GM19455 (cell line): ENCODE data around the gene MUS81.

ENCODE experiments used
- ATAC-seq: cut with Tn5 transposase; IDR thresholded peaks from one replicate; pipeline ENCODE4 v1.9.1; 2021; ENCODE audit not compliant: unreplicated experiment

MUS81 gene

DNA sequence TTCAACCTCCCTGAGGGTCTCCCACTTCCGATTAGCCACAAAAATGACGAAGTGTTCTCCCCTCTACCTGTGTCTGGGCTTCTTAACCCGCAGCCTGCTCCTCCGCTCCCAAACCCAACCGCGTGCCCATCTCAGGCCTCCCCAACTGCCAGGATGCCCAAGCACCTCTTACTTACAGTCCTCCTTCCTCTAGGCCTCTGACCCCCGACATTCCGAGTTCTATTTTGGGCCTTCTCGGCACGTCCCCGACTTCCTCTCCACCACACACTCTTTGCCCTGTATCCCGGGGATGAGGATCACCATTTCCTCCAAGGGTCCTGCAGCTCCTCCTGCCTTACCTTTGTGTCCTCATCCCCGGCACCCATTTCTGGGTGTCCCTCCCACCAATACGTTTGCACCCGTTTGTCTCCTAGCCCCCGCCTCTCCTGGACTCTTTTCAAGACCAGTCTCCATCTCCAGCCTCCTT lies 388 bp upstream of the MUS81 start:
- ATAC-seq, result no peak

DNA sequence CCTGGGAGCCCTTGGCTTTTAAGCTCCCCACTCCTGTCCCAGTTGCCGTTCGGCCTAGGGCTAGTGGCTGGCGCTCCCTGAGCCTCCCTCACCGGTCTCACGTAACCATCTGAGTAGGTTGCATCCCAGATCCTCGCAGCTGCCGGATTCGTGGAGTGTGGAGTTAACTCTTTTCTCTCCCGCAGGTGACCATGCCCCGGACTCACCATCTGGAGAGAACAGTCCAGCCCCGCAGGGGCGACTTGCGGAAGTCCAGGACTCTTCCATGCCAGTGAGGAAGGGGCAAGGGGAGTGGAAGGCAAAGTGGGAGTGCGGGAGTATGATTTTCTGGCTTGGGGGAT lies 902 bp downstream of the MUS81 start:
- no peak for ATAC-seq

DNA sequence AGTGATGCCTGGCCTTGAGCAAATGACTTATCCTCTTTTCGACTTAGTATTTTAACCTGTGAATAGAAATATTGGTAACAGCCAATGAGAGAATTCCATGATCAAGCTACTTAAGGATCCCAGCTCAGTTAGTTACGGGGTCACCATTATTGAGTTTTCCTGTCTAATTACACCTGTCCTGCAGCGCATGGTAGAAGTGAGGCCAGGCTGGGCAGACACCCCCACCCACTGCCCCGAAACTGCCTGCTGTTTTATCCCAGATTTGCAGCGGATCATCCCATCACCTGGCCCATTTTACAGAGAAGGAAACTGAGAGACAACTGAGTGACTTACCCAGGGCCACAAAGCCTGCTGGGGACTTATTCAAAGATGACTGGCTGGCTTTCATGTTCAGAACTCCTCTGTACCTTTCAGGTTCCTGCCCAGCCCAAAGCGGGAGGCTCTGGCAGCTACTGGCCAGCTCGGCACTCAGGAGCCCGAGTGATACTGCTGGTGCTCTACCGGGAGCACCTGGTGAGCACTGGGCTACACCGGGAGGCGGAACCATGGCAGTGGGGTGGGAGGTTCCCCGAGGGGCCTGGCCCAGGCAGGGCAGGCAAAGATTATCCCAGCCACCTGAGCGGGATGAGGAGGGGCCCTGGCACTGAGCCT lies 1.4 kb downstream of the MUS81 start:
- ATAC-seq, result no peak

DNA sequence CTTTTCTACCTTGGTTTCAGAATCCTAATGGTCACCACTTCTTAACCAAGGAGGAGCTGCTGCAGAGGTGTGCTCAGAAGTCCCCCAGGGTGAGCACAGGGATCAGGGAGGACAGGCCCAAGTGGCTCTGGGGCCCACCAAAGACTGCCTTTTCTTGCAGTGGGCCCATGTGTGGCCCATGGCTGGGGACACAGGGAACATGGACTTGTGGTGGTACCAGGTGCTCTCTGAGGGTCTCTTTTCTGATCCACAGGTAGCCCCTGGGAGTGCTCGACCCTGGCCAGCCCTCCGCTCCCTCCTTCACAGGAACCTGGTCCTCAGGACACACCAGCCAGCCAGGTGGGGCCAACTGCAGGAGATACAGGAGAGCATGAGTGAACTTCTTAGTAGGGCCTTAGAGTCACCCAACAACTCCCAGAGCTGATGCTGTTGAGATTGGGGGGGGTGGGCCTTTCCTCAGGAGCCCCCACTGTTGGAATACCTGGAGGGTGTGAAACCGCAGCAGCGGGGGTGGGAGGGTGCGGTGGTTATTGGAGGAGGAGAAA lies 2.0 kb downstream of the MUS81 start:
- no peak for ATAC-seq

DNA sequence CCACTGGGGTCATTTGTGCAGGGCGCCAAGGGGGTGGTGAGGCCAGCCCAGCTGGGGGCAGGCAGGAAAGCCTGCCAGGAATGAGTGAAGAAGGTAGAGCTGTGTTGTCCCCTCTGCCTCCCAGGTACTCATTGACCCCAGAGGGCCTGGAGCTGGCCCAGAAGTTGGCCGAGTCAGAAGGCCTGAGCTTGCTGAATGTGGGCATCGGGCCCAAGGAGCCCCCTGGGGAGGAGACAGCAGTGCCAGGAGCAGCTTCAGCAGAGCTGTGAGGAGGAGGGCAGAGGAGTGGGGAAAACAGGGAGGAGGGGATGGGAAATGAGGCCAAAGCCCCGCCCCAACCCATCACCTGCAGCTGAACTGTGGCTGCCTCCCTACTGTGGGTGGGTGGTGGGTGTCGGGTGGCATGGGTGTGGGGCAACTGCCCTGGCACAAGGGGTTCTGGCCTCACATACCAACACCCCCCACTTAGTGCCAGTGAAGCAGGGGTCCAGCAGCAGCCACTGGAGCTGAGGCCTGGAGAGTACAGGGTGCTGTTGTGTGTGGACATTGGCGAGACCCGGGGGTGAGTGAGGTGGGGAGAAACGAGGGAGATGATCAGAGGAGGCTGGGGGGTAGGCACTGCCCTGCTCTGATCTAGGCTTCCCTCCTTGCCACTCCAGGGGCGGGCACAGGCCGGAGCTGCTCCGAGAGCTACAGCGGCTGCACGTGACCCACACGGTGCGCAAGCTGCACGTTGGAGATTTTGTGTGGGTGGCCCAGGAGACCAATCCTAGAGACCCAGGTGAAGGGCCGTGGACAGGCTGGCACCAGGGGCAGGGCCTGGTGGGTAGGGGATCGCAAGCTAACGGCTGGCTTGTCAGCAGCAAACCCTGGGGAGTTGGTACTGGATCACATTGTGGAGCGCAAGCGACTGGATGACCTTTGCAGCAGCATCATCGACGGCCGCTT lies 3.0 kb downstream of the MUS81 start:
- no peak for ATAC-seq

DNA sequence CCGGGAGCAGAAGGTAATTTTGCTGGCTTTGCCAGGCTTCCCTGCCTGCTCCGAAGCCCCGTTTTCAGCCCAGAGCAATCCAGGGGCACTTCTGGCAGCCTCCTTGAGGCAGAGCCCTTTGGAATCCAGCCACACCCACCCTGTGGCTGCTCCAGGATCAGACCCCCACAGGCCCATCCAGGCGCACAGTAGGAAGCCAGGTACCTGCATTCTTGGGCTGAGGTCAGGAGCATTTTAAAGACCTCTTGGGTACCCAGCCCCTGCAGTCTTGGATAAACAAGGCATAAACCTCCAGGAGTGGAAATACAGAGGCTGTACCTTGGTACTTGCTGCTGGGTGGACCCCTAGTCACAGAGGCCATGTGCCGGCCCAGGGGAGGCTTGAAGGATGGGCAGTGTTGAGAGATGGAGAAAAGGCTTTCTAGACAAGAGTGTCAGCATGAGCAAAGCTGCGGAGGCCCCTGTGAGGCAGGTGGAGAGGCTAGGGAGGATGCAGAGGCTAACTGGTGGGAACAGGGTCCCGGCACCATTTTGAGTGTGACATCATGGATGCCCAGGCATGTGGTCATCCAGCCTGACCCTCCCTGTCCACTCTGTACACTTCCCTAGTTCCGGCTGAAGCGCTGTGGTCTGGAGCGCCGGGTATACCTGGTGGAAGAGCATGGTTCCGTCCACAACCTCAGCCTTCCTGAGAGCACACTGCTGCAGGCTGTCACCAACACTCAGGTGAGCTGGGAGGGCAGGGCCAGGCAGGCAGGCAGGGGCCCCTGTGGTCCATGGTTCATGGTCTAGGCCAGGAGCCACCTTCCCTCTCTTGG lies 3.9 kb downstream of the MUS81 start:
- no peak for ATAC-seq

DNA sequence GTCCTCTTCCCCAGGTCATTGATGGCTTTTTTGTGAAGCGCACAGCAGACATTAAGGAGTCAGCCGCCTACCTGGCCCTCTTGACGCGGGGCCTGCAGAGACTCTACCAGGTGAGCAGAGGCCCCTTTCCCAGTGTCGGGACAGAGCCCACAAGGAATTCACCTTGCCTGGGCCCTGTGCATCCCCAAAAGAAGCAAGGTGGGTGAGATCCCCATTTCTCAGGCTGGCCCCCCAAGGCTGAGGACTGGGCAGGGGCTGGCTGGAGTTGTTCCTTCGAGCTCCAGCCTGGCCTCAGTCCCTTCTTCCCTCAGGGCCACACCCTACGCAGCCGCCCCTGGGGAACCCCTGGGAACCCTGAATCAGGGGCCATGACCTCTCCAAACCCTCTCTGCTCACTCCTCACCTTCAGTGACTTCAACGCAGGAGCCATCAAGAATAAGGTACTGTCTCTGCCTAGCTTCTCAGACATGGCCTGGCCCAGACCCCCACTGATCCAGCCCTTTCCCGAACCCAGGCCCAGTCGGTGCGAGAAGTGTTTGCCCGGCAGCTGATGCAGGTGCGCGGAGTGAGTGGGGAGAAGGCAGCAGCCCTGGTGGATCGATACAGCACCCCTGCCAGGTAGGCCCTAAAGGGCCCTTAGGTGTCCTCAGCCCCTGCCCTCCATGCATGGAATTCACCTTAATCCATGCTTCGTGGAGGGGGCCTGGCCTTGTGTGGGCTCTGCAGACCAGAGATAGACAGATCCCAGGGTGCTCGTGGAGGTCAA lies 4.7 kb downstream of the MUS81 start:
- ATAC-seq, result no peak

DNA sequence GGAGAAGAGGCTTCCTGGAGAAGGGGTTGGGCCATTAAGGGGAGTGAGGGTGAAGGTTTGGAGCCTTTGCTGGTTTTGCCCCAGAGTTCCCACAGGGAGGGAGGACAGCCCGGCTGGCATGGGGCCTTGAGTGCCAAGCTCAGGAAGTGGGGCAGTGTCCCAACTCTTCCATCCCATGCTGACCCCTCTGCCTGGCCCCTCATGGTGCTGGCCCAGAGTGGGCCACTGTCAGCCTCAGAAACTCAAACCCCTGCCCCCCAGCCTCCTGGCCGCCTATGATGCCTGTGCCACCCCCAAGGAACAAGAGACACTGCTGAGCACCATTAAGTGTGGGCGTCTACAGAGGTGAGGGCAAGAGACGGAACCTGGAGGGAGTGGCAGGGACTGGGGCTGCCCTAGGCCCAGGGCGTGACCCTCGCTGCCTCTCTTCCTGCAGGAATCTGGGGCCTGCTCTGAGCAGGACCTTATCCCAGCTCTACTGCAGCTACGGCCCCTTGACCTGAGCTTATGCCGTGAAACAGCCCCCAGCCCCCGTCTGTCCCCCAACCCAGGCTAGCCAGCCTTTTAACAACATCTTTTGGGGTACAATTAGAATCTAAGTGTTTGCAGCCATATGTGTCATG lies 5.4 kb downstream of the MUS81 start:
- ATAC-seq, result no peak

DNA sequence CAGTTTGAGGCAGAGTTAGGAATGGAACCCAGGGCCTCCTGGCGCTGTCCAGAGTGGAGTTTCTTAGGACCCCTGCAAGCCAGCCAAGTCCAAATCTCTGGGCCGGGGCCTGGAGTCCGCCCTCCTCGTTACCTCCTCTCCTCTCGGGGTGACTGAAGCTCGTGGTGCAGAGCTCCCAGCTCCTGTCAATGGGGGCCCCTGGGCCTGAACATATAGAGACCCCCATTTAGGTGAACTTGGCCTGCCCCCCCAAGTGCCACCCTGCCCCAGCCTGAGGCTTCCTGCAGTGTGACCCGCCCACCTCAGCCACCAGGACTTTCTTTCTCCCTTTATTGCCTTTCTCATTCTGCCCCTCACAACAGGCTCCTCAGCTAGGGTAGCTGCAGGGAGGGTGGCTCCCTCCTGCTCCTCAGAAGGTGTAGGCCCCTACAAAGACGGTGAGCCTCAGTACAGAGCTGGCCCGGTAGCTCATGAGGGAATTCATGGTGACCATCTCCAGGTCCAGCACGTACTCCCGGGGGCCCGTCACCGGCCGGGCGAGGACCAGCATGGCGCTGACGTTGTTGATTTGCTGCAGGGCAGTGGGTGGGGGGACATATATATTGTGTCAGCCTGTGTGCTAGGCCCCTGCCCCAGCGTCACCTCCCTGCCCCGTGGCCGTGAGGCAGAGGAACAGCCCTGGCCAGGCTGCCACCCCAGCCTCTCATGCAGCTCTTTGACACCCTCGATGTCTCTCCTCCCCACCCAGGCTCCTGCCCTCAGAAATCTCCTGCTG lies 6.5 kb downstream of the MUS81 start:
- ATAC-seq, result no peak

DNA sequence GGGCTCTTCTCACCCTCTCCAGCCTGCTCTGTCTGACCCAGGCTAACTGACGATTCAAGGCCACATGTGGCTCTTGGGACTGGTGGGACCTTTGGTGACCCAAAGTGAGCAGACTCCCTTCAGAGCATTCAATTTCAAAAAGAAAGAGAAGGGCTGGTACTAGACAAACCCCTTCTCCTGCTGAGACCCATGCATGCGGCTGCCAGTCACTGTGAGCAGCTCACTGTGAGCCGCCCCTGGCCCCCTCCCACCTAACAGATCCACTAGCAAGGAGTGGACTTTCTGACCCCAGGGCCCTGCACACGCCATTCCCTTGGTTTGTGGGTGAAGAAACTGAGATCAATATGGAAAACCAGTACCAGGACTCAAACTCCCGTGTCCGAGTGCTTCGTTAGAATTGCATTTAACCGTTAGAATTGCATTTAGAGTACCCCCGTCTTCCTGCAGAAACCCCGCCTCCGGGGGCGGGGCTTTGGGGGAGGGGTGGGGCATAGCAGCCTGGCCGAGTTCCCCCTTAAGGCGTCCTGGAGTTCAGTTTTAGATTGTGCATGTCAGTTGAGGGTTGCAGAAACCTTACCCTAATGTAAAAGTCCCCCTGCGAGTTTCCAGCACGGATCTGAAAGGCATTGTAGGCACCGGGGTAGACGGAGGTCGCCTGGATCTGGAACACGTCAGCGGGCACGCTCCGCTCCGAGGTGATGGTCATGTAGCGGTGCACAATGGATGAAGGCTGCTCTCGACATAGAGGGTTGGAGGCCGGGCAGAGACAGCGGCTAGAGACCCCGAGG lies 7.2 kb downstream of the MUS81 start:
- ATAC-seq, result no peak

DNA sequence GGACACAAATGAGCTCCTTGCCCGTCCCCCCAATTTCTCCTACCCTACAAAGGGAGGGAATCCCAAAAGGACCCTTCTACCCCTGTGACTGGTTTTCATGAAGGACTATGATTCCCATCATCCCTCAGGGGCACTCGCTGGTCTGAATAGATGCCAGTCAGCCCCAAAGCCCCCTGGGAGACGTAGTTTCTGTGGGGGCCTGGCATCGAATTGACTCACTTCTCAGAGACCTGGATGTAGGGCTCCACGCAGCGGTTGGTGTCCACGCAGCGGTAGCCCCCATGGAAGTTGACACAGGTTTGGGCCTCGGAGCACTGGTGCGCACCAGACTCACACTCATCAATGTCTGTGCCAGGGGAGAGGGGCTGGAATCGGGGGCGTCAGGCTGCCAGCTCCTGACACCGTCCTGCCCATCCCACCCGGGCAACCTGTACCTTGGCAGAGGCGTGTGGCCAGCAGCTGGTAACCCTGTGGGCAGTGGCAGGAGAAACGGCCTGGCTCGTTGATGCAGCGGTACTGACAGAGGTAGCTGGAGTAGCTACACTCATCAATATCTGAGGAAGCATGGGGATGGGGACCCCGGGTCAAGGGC lies 7.9 kb downstream of the MUS81 start:
- ATAC-seq, result no peak

DNA sequence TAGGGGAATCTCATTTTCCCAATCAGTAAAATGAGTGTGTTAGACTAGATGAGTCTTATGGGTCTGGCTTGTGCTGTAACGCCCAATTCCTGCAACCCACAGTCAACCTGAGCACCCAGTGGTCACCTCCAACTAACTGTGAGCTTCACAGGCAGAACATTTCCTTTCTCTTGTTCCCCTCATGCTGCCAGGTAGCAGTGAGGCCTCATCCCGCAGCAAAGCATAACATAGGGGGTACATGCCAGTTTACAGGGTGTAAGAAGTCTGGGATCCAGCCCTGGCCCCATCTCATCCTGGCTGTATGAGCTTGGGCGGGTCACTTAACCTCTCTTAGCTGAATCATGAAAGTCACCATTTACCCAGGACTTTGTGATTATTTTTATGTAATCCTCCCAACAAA lies 8.7 kb downstream of the MUS81 start:
- no peak for ATAC-seq

DNA sequence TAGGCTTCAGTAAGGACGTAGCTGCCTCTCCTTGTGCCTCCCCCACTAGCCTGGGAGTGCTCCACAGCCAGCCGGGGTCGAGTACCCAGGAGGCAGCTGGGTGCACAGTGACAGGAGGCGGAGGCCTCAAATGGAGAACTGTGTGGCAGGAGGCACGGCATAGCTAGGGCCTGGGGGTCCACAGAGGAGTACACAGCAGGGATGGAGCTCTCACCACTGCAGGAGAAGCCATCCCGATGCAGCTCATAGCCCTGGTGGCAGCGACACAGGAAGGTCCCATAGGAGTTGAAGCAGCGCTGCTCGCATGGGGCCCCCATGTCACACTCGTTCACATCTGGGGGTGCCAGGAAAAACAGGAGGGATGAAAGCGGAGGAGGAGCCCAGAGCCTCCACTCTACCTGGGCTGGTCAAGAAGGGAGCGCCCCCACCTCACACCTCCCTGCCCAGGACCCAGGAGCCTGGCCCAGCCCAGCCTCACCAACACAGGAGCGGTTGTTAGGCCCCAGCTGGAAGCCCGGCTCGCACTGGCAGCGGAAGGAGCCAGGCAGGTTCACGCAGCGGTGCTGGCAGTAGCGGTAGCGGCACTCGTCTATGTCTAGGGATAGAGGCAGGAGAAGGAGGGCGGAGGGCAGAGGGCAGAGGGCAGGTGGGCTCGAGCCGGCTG lies 9.5 kb downstream of the MUS81 start:
- ATAC-seq, result no peak

DNA sequence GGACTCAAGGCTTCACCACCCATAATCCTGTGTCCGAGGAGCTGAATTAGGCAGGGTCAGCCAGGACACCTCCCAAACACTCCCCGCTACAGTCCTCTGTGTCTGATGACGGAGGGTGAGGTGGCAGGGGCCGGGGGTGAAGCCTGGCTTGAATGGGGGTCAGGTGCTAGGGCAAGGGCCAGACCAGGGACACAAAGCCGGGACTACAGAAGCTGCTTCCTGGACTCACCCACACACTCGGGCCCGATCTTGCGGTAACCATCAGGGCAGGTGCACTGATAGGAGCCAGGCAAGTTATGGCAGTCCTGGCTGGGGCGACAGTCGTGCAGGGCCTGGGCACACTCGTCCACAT lies 10.1 kb downstream of the MUS81 start:
- ATAC-seq, result no peak

DNA sequence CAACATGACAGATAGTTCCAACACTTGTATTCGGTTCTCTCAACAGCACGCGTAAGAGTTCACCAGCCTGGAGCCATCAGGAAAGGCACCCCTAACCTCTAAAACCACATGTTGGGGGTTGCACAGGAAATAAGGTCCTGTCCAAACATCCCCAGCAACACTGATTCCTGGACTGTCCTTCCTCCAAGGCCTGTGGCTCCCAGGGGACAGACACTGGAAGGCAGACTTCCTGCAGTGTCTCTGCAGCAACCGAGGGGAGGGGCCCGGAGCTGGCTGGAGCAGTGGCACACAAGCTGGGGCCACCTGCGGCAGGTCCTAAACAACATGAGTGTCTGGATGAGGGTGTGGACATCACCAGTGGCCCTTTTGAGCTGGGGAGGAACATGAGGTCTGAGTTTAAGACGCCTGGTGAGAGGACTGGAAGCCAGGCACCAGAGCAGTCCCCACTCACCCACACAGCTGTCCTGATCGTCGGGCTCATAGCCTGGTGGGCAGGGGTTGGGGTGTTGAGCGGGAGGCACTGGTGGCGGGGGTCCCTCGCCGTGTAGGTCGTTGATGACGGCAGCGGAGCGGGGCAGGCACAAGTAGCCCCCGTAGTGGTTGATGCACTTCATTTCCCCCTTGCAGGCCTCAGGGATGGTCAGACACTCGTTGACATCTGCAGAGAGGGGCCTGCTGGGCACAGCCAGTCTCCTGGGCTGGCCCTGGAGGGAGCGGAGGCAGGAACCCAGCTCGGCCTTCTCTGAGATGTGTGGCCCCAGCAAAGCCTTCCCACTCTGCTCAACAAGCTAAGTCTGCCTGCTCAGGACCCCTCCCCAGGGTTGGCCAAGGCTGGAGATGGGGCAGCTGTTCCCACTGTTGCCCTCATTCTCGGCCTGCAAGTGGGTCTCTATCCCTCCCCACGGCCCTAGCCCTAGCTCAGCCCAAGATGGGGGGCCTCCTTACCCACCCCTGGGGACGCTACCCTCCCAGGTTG lies 10.8 kb downstream of the MUS81 start:
- ATAC-seq, result no peak

DNA sequence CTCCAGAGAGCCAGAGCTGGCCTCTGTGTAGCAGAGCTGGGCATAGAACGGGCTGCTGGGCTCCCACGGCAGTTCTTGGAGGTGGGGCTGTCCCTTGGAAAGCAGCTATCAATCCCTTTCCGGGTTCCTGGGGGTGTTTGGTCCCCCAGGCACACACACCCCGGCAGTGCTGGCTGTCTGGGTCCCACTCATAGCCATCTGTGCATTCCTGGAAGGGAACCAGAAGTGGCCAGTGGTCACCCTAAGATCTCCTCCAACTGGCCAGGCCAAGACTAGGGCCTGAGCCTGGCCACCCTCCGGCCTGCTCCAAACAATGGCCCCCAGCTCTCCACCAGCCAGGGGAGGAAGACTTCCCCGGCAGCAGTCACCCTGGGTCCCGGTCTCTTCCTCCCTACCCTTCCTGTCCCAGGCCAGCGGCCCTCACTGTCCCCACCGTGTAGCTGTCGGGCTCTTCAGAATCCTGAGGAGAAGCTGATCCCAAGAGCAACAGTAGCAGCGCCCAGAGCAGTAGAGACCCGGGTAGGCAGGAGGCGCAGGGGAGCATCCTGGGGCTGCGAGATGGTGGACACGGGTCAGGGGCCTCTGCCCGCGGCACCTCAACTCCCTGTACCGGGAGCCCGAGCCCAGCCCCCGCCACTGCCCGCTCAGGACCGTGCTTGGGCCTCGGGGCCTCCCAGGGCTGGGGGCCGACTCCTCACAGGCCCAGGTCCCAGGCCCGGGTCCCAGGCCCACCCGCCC lies 11.7 kb downstream of the MUS81 start:
- no peak for ATAC-seq
